ENCODE measurements around the gene SAA1.
"Not testable (repeated sequence)": the region's sequence is repeated elsewhere in the genome, so short reads cannot be mapped to it uniquely, and the experiment has no call there.

The SAA1 gene

GRCh38 chr11:18254781-18255361 is 11.2 kb upstream of the SAA1 start:
- ChIA-PET POLR2A (no interaction called here), CTCF (interaction anchor here (1.0 to 2.5 kb wide), 2 partner anchors 11 to 17 kb away, joined by 4 to 12 read pairs; no protein-coding TSS in a partner anchor)
- no peak for DNase-seq (ENCODE audit: extremely low spot score)
- TF ChIP-seq CTCF (IDR thresholded peaks at IDR 0.05; ENCODE audit: control extremely low read depth, extremely low read depth, low read depth, missing control alignments) = no peak

GRCh38 chr11:18259259-18259658 is 6.8 kb upstream of the SAA1 start:
- TF ChIP-seq CTCF (IDR thresholded peaks at IDR 0.05; ENCODE audit: control extremely low read depth, extremely low read depth, low read depth, missing control alignments) = no peak
- DNase-seq (ENCODE audit: extremely low spot score) = no peak
- ChIA-PET CTCF (interaction anchor here (1.8 kb wide), 1 partner anchor 15 kb away, joined by 5 read pairs; no protein-coding TSS in a partner anchor), POLR2A (no interaction called here)

- TF ChIP-seq CTCF (IDR thresholded peaks at IDR 0.05; ENCODE audit: control extremely low read depth, extremely low read depth, low read depth, missing control alignments) = no peak
- no peak for DNase-seq (ENCODE audit: extremely low spot score)
- ChIA-PET CTCF (interaction anchor here (0.8 to 1.0 kb wide), 2 partner anchors 18 to 22 kb away, joined by 3 read pairs; no protein-coding TSS in a partner anchor), POLR2A (no interaction called here)
Measured at GRCh38 chr11:18261721-18262120, 4.3 kb upstream of the SAA1 start.

GRCh38 chr11:18262681-18263350 is 3.2 kb upstream of the SAA1 start:
- CTCF ChIA-PET = interaction anchor here (0.8 to 1.0 kb wide), 2 partner anchors 19 to 21 kb away, joined by 3 read pairs; no protein-coding TSS in a partner anchor
- POLR2A ChIA-PET; DNase-seq (ENCODE audit: extremely low spot score): not testable (repeated sequence)

GRCh38 chr11:18264035-18264434 is 2.0 kb upstream of the SAA1 start:
- no peak for TF ChIP-seq CTCF (IDR thresholded peaks at IDR 0.05; ENCODE audit: control extremely low read depth, extremely low read depth, low read depth, missing control alignments)
- DNase-seq (ENCODE audit: extremely low spot score) = no peak
- POLR2A ChIA-PET = no interaction called here
- CTCF ChIA-PET = interaction anchor here (1.6 to 3.0 kb wide), 2 partner anchors 20 to 149 kb away, joined by 4 to 17 read pairs; no protein-coding TSS in a partner anchor

- ChIA-PET POLR2A (no interaction called here), CTCF (interaction anchor here (1.6 to 3.0 kb wide), 2 partner anchors 21 to 150 kb away, joined by 4 to 17 read pairs; no protein-coding TSS in a partner anchor)
- DNase-seq (ENCODE audit: extremely low spot score) = no peak
Measured at GRCh38 chr11:18264677-18265555, 1.1 kb upstream of the SAA1 start.

GRCh38 chr11:18267335-18268133 is 1.5 kb downstream of the SAA1 start:
- CTCF ChIA-PET = interaction anchor here (0.9 kb wide), 1 partner anchor 24 kb away, joined by 3 read pairs; no protein-coding TSS in a partner anchor
- DNase-seq (ENCODE audit: extremely low spot score); POLR2A ChIA-PET: not testable (repeated sequence)

More at GRCh38 chr11:18264677-18265555, 1.1 kb upstream of the SAA1 start:
- TF ChIP-seq CTCF (IDR thresholded peaks at IDR 0.05; ENCODE audit: control extremely low read depth, extremely low read depth, low read depth, missing control alignments) = no peak

- CTCF ChIA-PET = interaction anchor here (0.9 to 1.4 kb wide), 2 partner anchors 24 to 26 kb away, joined by 4 read pairs; no protein-coding TSS in a partner anchor
- DNase-seq (ENCODE audit: extremely low spot score); POLR2A ChIA-PET: not testable (repeated sequence)
Measured at GRCh38 chr11:18269252-18269651, 3.2 kb downstream of the SAA1 start.
